ENCODE measurements around the gene CPNE1.

DNA sequence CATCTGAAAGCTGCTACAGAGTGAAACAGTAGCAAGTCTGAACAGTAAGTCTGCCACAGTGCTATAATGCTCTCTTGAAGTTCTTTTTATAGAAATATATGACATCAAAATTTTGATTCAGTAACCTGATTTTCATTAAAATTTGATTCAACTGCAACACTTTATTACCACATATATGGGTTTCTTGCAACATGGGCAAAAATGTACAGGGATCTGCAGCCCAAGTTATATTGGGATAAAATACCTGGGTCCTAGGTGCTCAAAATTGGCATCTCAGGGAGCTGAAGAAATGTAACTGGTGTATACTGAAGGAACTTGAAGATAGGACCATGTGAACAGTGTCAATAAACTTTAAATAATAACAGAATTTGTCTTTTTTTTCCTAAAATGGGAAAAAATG lies 45.3 kb upstream of the CPNE1 start:
- TF ChIP-seq POLR2A (IDR thresholded peaks at IDR 0.05; ENCODE audit: low read length) (no peak), GATA1 (IDR thresholded peaks at IDR 0.05; ENCODE audit: low read depth, low read length) (no peak)
